Esophagus squamous epithelium (tissue), 4 donors: ENCODE data around the gene CD99L2.

Experiments
- CTCF ChIP-seq, 6 experiments: fragments of 450-650 bp in 4 of 6; fragments of 200-600 bp in 2 of 6; sonication (generic) in 2 of 6; IDR thresholded peaks; one replicate each; pipeline ENCODE4 v1.5.1; 2016 to 2019; ENCODE audit warnings: antibody characterized with exemption in 6 of 6, mild to moderate bottlenecking in 4 of 6, moderate library complexity in 4 of 6
- POLR2A ChIP-seq, 4 donors: fragments of 450-650 bp; IDR thresholded peaks; one replicate each; pipeline ENCODE4 v1.6.1; 2017; ENCODE audit warnings: antibody characterized with exemption in 4 of 4, mild to moderate bottlenecking in 4 of 4, moderate library complexity in 3 of 4

- TF ChIP-seq POLR2A (IDR thresholded peaks at IDR 0.05): no peak
- no peak for TF ChIP-seq CTCF (IDR thresholded peaks at IDR 0.05)
Observed at GRCh38 chrX:150874448-150874847, 24.0 kb downstream of the CD99L2 start.
